ENCODE results near the gene CAVIN2. TPM values are rescaled to one million over a fixed set of nuclear protein-coding genes. Genes with fewer than 3 reads are reported as not detected.

Gene CAVIN2
- total and polyA plus RNA-seq, 9 donors: 34.0 to 67.6 (median 42.6) TPM

DNA sequence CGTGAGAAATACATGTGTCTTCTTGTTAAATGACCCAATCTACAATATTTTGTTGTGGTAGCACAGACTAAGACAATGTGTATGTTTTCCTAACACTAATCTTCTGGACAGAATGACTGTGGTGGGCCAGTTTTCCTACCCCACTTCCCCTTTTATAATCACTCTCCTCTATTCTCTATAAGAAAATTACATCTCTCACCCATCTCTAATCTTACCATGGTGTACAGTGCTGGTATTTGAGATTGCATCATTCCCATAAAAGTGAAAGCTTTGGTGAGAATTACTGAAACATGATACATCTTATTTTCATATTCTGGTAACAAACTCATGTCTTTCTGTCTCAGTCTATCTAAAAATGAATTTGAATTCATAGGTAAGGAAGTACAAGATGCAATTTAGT, 40.5 kb downstream of the CAVIN2 start:
- Histone ChIP-seq H3K27ac (no peak overlapping the region), H3K9me3 (no peaks in the 10 kb centered on the region), H3K27me3 (no peaks in the 10 kb centered on the region), H3K4me1 (ENCODE audit: insufficient read depth) (no peaks in the 10 kb centered on the region), H3K36me3 (no peaks in the 10 kb centered on the region), H3K4me3 (no peak overlapping the region)
- no peak for DNase-seq
- intact Hi-C loops (cut with DNase I): no loop called here
- 97 to 100% (median 98%) methylated on average over 1 of the region's 1 CpG for WGBS, 3 donors
- no peak for TF ChIP-seq EP300 (IDR thresholded peaks at IDR 0.05)
- TF ChIP-seq, protein P1, sequence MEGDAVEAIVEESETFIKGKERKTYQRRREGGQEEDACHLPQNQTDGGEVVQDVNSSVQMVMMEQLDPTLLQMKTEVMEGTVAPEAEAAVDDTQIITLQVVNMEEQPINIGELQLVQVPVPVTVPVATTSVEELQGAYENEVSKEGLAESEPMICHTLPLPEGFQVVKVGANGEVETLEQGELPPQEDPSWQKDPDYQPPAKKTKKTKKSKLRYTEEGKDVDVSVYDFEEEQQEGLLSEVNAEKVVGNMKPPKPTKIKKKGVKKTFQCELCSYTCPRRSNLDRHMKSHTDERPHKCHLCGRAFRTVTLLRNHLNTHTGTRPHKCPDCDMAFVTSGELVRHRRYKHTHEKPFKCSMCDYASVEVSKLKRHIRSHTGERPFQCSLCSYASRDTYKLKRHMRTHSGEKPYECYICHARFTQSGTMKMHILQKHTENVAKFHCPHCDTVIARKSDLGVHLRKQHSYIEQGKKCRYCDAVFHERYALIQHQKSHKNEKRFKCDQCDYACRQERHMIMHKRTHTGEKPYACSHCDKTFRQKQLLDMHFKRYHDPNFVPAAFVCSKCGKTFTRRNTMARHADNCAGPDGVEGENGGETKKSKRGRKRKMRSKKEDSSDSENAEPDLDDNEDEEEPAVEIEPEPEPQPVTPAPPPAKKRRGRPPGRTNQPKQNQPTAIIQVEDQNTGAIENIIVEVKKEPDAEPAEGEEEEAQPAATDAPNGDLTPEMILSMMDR (IDR thresholded peaks at IDR 0.05): no peak
- no peak for TF ChIP-seq POLR2A (IDR thresholded peaks at IDR 0.05)

DNA sequence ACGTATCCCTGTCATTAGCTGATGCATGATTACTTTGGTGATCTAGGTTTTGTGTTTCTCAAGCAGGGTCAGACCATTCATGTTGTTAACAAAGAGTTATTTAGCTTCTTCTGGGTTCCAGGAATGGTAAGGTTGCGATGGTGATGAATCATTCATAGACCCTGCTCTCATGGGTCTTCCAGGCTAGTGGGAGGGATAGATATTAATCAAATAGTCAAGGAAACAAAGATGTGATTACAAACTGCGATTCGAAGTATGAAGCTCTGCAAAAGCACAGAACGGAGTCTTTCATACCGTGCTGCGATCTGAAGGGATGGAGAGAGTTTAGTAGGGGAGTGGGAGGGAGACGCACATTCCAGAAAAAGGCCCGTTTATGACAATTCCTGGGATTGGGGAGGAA, 42.1 kb downstream of the CAVIN2 start:
- TF ChIP-seq EP300 (IDR thresholded peaks at IDR 0.05) (no peak), POLR2A (IDR thresholded peaks at IDR 0.05) (no peak)
- TF ChIP-seq, protein P1 (IDR thresholded peaks at IDR 0.05): no peak
- Histone ChIP-seq H3K27ac (no peak overlapping the region), H3K4me3 (no peak overlapping the region), H3K36me3 (no peaks in the 10 kb centered on the region), H3K9me3 (no peaks in the 10 kb centered on the region), H3K4me1 (ENCODE audit: insufficient read depth) (no peaks in the 10 kb centered on the region), H3K27me3 (no peaks in the 10 kb centered on the region)
- intact Hi-C loops (cut with DNase I): no loop called here
- no peak for DNase-seq
- 54 to 59% (median 55%) methylated on average over 9 of the region's 9 CpGs for WGBS, 3 donors

- H3K9me3 ChIP-seq: no peaks in the 10 kb centered on the region
- 88 to 94% (median 93%) methylated on average over 1 of the region's 1 CpG for WGBS, 3 donors
- H3K4me3 ChIP-seq: no peak overlapping the region
- H3K27ac ChIP-seq: no peak overlapping the region
- no peaks in the 10 kb centered on the region for H3K4me1 ChIP-seq (ENCODE audit: insufficient read depth)
- no peaks in the 10 kb centered on the region for H3K27me3 ChIP-seq
- intact Hi-C loops (cut with DNase I): no loop called here
- no peaks in the 10 kb centered on the region for H3K36me3 ChIP-seq
- TF ChIP-seq POLR2A (IDR thresholded peaks at IDR 0.05): no peak
- TF ChIP-seq EP300 (IDR thresholded peaks at IDR 0.05): no peak
- TF ChIP-seq, protein P1 (IDR thresholded peaks at IDR 0.05): no peak
- no peak for DNase-seq
Measured at GRCh38 chr2:191803007-191803406, 43.9 kb downstream of the CAVIN2 start.

- no peak overlapping the region for H3K4me3 ChIP-seq
- DNase-seq: no peak
- intact Hi-C loops (cut with DNase I): no loop called here
- no peaks in the 10 kb centered on the region for H3K36me3 ChIP-seq
- WGBS, 3 donors: 60 to 67% (median 62%) methylated on average over 5 of the region's 5 CpGs
- no peaks in the 10 kb centered on the region for H3K4me1 ChIP-seq (ENCODE audit: insufficient read depth)
- H3K27me3 ChIP-seq: no peaks in the 10 kb centered on the region
- no peak overlapping the region for H3K27ac ChIP-seq
- H3K9me3 ChIP-seq: no peaks in the 10 kb centered on the region
- TF ChIP-seq POLR2A (IDR thresholded peaks at IDR 0.05) (no peak), EP300 (IDR thresholded peaks at IDR 0.05) (no peak)
- TF ChIP-seq, protein P1 (IDR thresholded peaks at IDR 0.05): no peak
Measured at GRCh38 chr2:191802180-191802579, 44.7 kb downstream of the CAVIN2 start.
